ENCODE results near the gene STOX1. TPM values are rescaled to one million over a fixed set of nuclear protein-coding genes. Genes with fewer than 3 reads are reported as not detected.

Gene STOX1
- total RNA-seq, 1 experiment from 2014 or later, result 1.9 TPM

GRCh38 chr10:68813559-68813958 lies 13.8 kb upstream of the STOX1 start:
- no peaks in the 10 kb centered on the region for H3K9me3 Mint-ChIP-seq

More at GRCh38 chr10:68813559-68813958, 13.8 kb upstream of the STOX1 start:
- no peaks in the 10 kb centered on the region for H3K36me3 Mint-ChIP-seq
- H3K27me3 Mint-ChIP-seq (ENCODE audit: low read depth), result no peaks in the 10 kb centered on the region
- DNase-seq (ENCODE audit: low spot score), result no peak
- ChIA-PET POLR2A (interaction anchor here (0.6 kb wide), 1 partner anchor 282 kb away, joined by 3 read pairs; no protein-coding TSS in a partner anchor), CTCF (interaction anchor here (0.5 kb wide), 1 partner anchor 80 kb away, joined by 3 read pairs; no protein-coding TSS in a partner anchor)
- H3K27ac Mint-ChIP-seq, result no peak overlapping the region
- H3K4me3 Mint-ChIP-seq, result no peak overlapping the region
- no peak for ATAC-seq
- peaks cover 3% of the 10 kb centered on the region; the same call in 1 of the 2 replicates for H3K4me1 Mint-ChIP-seq
- no peak for TF ChIP-seq MYBL2 (CRISPR knock-in tag; IDR thresholded peaks at IDR 0.05)
- no peak for TF ChIP-seq NR1H2 (CRISPR knock-in tag; IDR thresholded peaks at IDR 0.05)
- TF ChIP-seq ZMAT4 (CRISPR knock-in tag; IDR thresholded peaks at IDR 0.05), result no peak
- no peak for TF ChIP-seq ATF2 (CRISPR knock-in tag; IDR thresholded peaks at IDR 0.05; ENCODE audit: borderline replicate concordance, low read depth)
- no peak for TF ChIP-seq GRHL2 (CRISPR knock-in tag; IDR thresholded peaks at IDR 0.05; ENCODE audit: insufficient replicate concordance, severe bottlenecking)
- TF ChIP-seq ZNF416 (CRISPR knock-in tag; IDR thresholded peaks at IDR 0.05), result no peak
- TF ChIP-seq CDX4 (CRISPR knock-in tag; IDR thresholded peaks at IDR 0.05; ENCODE audit: borderline replicate concordance), result no peak
- TF ChIP-seq FOXP4 (CRISPR knock-in tag; IDR thresholded peaks at IDR 0.05), result no peak
- TF ChIP-seq ELF4 (CRISPR knock-in tag; IDR thresholded peaks at IDR 0.05; ENCODE audit: low read depth), result no peak
- TF ChIP-seq ATF3 (CRISPR knock-in tag; conservative IDR thresholded peaks at IDR 0.05), result no peak
- TF ChIP-seq STAT6 (CRISPR knock-in tag; conservative IDR thresholded peaks at IDR 0.05; ENCODE audit: low read depth), result no peak
- TF ChIP-seq USF1 (CRISPR knock-in tag; IDR thresholded peaks at IDR 0.05), result no peak
- TF ChIP-seq CREB1 (CRISPR knock-in tag; IDR thresholded peaks at IDR 0.05), result no peak
- no peak for TF ChIP-seq ATF6 (CRISPR knock-in tag; IDR thresholded peaks at IDR 0.05)

Data from WTC11 (cell line).